Parathyroid adenoma (tissue), 2 donors: ENCODE measurements around the gene PYCARD.
"Not testable (repeated sequence)": the region's sequence is repeated elsewhere in the genome, so short reads cannot be mapped to it uniquely, and the experiment has no call there.

Source experiments
- H2AFZ ChIP-seq: fragments of 300-600 bp; sonication (generic); one replicate; pipeline ENCODE4 v1.7.0; 2017; ENCODE audit warnings: antibody characterized with exemption, mild to moderate bottlenecking
- H3K27ac ChIP-seq: fragments of 300-600 bp; sonication (generic); one replicate; pipeline ENCODE4 v1.7.0; 2017
- H3K27me3 ChIP-seq: fragments of 300-600 bp; sonication (generic); one replicate; pipeline ENCODE4 v1.7.0; 2017; ENCODE audit warnings: low read length; ENCODE audit not compliant: control insufficient read depth, insufficient read depth
- H3K36me3 ChIP-seq: fragments of 300-600 bp; sonication (generic); one replicate; pipeline ENCODE4 v1.7.0; 2017; ENCODE audit warnings: low read length; ENCODE audit not compliant: control insufficient read depth, insufficient read depth
- H3K4me1 ChIP-seq: fragments of 300-600 bp; sonication (generic); one replicate; pipeline ENCODE4 v1.7.0; 2017; ENCODE audit warnings: control low read depth
- H3K4me2 ChIP-seq: fragments of 300-600 bp; sonication (generic); one replicate; pipeline ENCODE4 v1.7.0; 2017; ENCODE audit warnings: low read length
- H3K4me3 ChIP-seq: fragments of 300-600 bp; sonication (generic); one replicate; pipeline ENCODE4 v1.7.0; 2017; ENCODE audit warnings: low read depth, low read length
- H3K79me2 ChIP-seq: fragments of 300-600 bp; sonication (generic); one replicate; pipeline ENCODE4 v1.7.0; 2017; ENCODE audit warnings: control low read depth
- H3K9ac ChIP-seq: fragments of 300-600 bp; sonication (generic); one replicate; pipeline ENCODE4 v1.7.0; 2017; ENCODE audit warnings: mild to moderate bottlenecking
- H3K9me3 ChIP-seq: fragments of 300-600 bp; sonication (generic); one replicate; pipeline ENCODE4 v1.7.0; 2017; ENCODE audit warnings: low read length; ENCODE audit not compliant: control insufficient read depth
- TF ChIP-seq, protein P1 (sequence below): fragments of 300-600 bp; sonication (generic); IDR thresholded peaks from one replicate; pipeline ENCODE4 v1.7.0; 2017; ENCODE audit warnings: antibody characterized with exemption, mild to moderate bottlenecking
- donor health status: primary hyperparathyroidism.

The PYCARD gene

DNA sequence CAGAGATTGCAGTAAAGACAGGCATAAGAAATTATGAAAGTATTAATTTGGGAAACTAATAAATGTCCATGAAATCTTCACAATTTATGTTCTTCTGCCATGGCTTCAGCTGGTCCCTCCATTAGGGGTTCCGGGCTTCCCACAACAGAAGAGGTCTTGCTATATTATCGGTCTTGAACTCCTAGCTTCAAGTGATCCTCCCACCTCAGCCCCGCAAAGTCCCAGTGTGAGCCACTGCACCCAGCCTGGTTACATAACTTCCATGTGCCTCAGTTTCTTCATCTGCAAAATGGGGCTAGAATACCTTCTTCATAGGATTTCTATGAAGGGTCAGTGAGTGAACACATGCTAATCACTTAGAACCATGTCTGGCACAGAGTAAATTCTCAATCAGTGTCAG is 43.7 kb upstream of the PYCARD start:
- Histone ChIP-seq H2AFZ (no peak overlapping the region), H3K36me3 (no peaks in the 10 kb centered on the region), H3K9me3 (no peaks in the 10 kb centered on the region), H3K27me3 (no peaks in the 10 kb centered on the region), H3K4me1 (no peaks in the 10 kb centered on the region), H3K79me2 (no peaks in the 10 kb centered on the region), H3K4me2 (no peak overlapping the region), H3K27ac (no peak overlapping the region), H3K9ac (no peak overlapping the region), H3K4me3 (no peak overlapping the region)
- TF ChIP-seq, protein P1, sequence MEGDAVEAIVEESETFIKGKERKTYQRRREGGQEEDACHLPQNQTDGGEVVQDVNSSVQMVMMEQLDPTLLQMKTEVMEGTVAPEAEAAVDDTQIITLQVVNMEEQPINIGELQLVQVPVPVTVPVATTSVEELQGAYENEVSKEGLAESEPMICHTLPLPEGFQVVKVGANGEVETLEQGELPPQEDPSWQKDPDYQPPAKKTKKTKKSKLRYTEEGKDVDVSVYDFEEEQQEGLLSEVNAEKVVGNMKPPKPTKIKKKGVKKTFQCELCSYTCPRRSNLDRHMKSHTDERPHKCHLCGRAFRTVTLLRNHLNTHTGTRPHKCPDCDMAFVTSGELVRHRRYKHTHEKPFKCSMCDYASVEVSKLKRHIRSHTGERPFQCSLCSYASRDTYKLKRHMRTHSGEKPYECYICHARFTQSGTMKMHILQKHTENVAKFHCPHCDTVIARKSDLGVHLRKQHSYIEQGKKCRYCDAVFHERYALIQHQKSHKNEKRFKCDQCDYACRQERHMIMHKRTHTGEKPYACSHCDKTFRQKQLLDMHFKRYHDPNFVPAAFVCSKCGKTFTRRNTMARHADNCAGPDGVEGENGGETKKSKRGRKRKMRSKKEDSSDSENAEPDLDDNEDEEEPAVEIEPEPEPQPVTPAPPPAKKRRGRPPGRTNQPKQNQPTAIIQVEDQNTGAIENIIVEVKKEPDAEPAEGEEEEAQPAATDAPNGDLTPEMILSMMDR, result no peak

DNA sequence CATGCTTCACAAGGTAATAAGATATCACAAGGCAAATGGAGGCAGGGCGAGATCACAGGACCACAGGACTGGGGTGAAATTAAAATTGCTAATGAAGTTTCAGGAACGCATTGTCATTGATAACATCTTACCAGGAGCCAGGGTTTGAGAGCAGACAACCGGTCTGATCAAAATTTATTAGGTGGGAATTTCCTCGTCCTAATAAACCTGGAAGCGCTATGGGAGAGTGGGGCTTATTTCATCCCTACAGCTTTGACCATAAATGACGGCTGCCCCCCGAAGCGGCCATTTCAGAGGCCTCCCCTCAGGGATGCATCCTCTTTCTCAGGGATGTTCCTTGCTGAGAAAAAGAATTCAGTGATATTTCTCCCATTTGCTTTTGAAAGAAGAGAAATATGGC is 43.0 kb upstream of the PYCARD start:
- H3K4me3 ChIP-seq, H3K27me3 ChIP-seq, H3K4me2 ChIP-seq, H3K27ac ChIP-seq, H3K79me2 ChIP-seq, H3K9me3 ChIP-seq, H3K9ac ChIP-seq, H3K36me3 ChIP-seq, H3K4me1 ChIP-seq, H2AFZ ChIP-seq: not testable (repeated sequence)

DNA sequence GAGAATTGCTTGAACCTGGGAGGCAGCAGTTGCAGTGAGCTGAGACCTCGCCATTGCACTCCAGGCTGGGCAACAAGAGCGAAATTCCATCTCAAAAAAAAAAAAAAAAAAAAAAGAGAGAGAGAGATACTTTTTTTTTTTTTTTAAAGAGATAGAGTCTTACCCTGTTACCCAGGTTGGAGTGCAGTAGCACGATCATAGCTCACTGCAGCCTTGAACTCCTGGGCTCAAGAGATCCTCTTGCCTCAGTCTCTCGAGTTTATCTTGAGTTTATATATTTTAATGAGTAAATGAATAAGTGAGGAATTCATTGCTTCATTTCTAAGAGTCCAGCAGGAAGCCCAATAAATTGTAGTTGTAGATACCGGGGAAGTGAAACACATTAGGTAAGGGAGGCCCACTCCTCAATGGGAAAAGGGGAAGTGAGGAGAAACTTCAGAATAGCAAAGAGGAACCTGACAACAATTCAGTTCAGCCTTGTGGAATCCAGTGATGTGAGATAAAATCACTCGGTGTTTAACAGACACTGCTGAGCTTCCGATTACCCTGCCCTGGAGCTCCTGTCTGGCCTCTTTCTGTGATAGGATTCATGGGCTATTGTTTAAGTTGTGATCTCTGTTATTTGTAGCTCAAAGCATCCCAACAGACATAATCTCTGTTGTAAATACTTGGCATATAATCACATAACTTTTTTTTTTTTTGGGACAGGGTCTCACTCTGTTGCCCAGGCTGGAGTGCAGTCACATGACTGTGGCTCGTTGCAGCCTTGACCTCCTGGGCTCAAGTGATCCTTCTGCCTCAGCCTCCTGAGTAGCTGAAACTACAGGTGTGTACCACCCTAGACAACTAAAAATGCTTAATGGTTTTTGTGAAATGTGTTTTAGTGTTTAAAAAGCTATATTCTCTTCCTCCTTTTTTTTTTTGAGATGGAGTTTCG is 41.4 kb upstream of the PYCARD start:
- no peaks in the 10 kb centered on the region for H3K4me1 ChIP-seq
- H3K27me3 ChIP-seq, result no peaks in the 10 kb centered on the region
- H3K4me3 ChIP-seq, result no peak overlapping the region
- TF ChIP-seq, protein P1, result no peak
- H3K9ac ChIP-seq, result no peak overlapping the region
- H3K36me3 ChIP-seq, result no peaks in the 10 kb centered on the region
- H2AFZ ChIP-seq, result no peak overlapping the region
- H3K4me2 ChIP-seq, result no peak overlapping the region
- H3K27ac ChIP-seq, result no peak overlapping the region
- H3K9me3 ChIP-seq, result no peaks in the 10 kb centered on the region
- no peaks in the 10 kb centered on the region for H3K79me2 ChIP-seq

DNA sequence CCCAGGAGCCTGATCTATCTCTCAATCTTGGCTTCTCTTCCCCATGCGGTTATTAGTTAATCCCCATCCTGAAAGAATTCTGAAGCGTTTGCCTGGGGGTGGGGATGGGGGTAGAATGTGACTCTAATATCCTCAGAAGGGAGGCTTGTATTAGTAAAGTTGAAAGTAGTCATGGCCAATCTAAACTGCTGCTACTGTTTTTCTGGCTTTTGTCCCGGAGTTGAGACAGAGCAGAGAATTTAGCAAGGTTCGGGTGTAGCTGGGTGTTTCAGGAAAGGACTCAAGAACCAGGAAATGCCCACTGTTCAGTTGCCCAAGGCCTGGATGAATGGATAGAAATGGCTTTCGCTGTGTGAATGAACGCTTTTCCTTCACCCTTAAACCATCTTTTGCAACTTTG is 39.6 kb upstream of the PYCARD start:
- Histone ChIP-seq H3K4me3 (no peak overlapping the region), H3K9ac (no peak overlapping the region), H3K79me2 (no peaks in the 10 kb centered on the region), H3K9me3 (no peaks in the 10 kb centered on the region), H3K27me3 (no peaks in the 10 kb centered on the region), H3K4me2 (no peak overlapping the region), H3K27ac (no peak overlapping the region), H3K4me1 (no peaks in the 10 kb centered on the region), H3K36me3 (no peaks in the 10 kb centered on the region), H2AFZ (no peak overlapping the region)
- TF ChIP-seq, protein P1, result no peak

DNA sequence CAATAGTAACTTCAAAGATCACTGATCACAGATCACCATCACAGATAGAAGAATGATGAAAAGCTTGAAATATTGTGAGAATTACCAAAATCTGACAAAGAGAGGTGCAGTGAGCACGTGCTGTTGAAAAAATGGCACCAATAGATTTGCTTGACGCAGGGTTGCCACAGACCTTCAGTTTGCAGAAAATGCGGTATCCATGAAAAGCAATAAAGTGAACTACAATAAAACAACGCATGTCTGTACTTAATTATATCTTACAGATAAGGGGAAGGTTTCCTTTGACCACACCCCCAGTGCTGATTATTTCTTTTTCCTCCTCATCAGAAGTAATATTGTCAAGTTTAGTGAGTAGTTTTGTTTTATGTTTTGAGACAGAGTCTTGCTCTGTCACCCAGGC is 35.5 kb upstream of the PYCARD start:
- no peaks in the 10 kb centered on the region for H3K79me2 ChIP-seq
- no peak overlapping the region for H3K4me3 ChIP-seq
- H3K36me3 ChIP-seq, result no peaks in the 10 kb centered on the region
- no peaks in the 10 kb centered on the region for H3K27me3 ChIP-seq
- H3K4me1 ChIP-seq, result no peaks in the 10 kb centered on the region
- TF ChIP-seq, protein P1, result no peak
- no peak overlapping the region for H3K9ac ChIP-seq
- H3K9me3 ChIP-seq, result no peaks in the 10 kb centered on the region
- H3K27ac ChIP-seq, result no peak overlapping the region
- H2AFZ ChIP-seq, result no peak overlapping the region
- no peak overlapping the region for H3K4me2 ChIP-seq
